GM12878 (cell line): ENCODE measurements around the gene CLEC4E. TPM values are rescaled to one million over a fixed set of nuclear protein-coding genes. Genes with fewer than 3 reads are reported as not detected.

ENCODE experiments used
- ATAC-seq: fragments of 200-7000 bp; cut with Tn5 transposase; 3 replicates; pipeline ENCODE4 v1.9.1; 2020; ENCODE audit warnings: mild to moderate bottlenecking, moderate library complexity
- BruUV-seq: library from RNA; stranded (reverse); fragments of 400-500 nt; replicated peaks from 2 replicates; lab custom pipeline; 2021; lab: Mats Ljungman, UMichigan
- CTCF ChIA-PET: fragments of 300-600 bp; sonication (Branson Sonifier 250); formaldehyde crosslinking; extraction: SDS; loops from one replicate; lab custom pipeline; 2021; ENCODE audit warnings: inconsistent platforms; lab: Yijun Ruan, JAX
- POLR2A ChIA-PET: fragments of 350-600 bp; formaldehyde crosslinking; extraction: SDS; loops from one replicate; lab custom pipeline; 2021; ENCODE audit warnings: inconsistent platforms; lab: Charles Lee
- RAD21 ChIA-PET: fragments of 300-600 bp; sonication (Branson Sonifier 250); formaldehyde crosslinking; loops from one replicate; lab custom pipeline; 2023; ENCODE audit warnings: antibody characterized with exemption; ENCODE audit not compliant: unreplicated experiment; lab: Charles Lee
- SMC1A ChIA-PET: fragments of 300-600 bp; sonication (Branson Sonifier 250); formaldehyde crosslinking; loops from one replicate; lab custom pipeline; 2023; ENCODE audit not compliant: unreplicated experiment, uncharacterized antibody; lab: Charles Lee
- DNase-seq: peaks from one replicate; pipeline ENCODE4 v3.0.0-alpha.2; 2011; ENCODE audit warnings: low read depth, low spot score
- FAIRE-seq: peaks from 3 replicates; lab custom pipeline; 2011; peaks lifted over from hg19 to GRCh38; lab: Jason Lieb, UNC
- H2AFZ ChIP-seq: 2 replicates; pipeline ENCODE4 v1.6.0; 2011; ENCODE audit warnings: low read depth, low read length, control low read depth; ENCODE audit not compliant: control insufficient read depth
- H3K27ac ChIP-seq: 2 replicates; pipeline ENCODE4 v1.5.1; 2011; ENCODE audit warnings: control low read depth; ENCODE audit not compliant: control insufficient read depth, insufficient read depth
- H3K27me3 ChIP-seq, 2 experiments: replicated peaks in 1 of 2; 2 replicates each; pipeline versions ENCODE4 v1.6.0 to v1.6.1; 2011; ENCODE audit warnings: low read length in 1 of 2; ENCODE audit not compliant: control insufficient read depth in 2 of 2, insufficient read depth in 2 of 2
- H3K36me3 ChIP-seq, 2 experiments: 2 replicates each; pipeline ENCODE4 v1.5.1; 2011; ENCODE audit warnings: low read length in 1 of 2; ENCODE audit not compliant: control insufficient read depth in 2 of 2, insufficient read depth in 2 of 2
- H3K4me1 ChIP-seq: 2 replicates; pipeline ENCODE4 v1.6.1; 2011; ENCODE audit warnings: mild to moderate bottlenecking, low read length, moderate library complexity, mixed read lengths; ENCODE audit not compliant: control insufficient read depth, insufficient read depth
- H3K4me2 ChIP-seq: 2 replicates; pipeline ENCODE4 v1.6.0; 2011; ENCODE audit warnings: control low read depth; ENCODE audit not compliant: control insufficient read depth, insufficient read depth
- H3K4me3 ChIP-seq: fragments of 200-600 bp; sonication (generic); 2 replicates; pipeline ENCODE4 v1.5.1; 2016
- H3K79me2 ChIP-seq: 2 replicates; pipeline ENCODE4 v1.6.0; 2011; ENCODE audit warnings: low read length; ENCODE audit not compliant: control insufficient read depth, insufficient read depth
- H3K9ac ChIP-seq: 2 replicates; pipeline ENCODE4 v1.8.0; 2011; ENCODE audit warnings: low read length, control low read depth, mixed read lengths; ENCODE audit not compliant: control insufficient read depth, insufficient read depth
- H3K9me3 ChIP-seq: replicated peaks from 3 replicates; pipeline ENCODE4 v1.5.1; 2011; ENCODE audit warnings: mild to moderate bottlenecking, low read length; ENCODE audit not compliant: control insufficient read depth, insufficient read depth
- H4K20me1 ChIP-seq: 2 replicates; pipeline ENCODE4 v1.6.0; 2011; ENCODE audit not compliant: control insufficient read depth, insufficient read depth
- ATF7 ChIP-seq: fragments of 450-650 bp; IDR thresholded peaks from 2 replicates; pipeline ENCODE4 v1.6.1; 2016; ENCODE audit warnings: low read depth, mild to moderate bottlenecking
- CBX3 ChIP-seq: fragments of 200-600 bp; sonication (generic); IDR thresholded peaks from 2 replicates; pipeline ENCODE4 v1.6.1; 2016; ENCODE audit warnings: low read depth, borderline replicate concordance
- ELK1 ChIP-seq: IDR thresholded peaks from 2 replicates; pipeline ENCODE4 v1.6.1; 2012; ENCODE audit warnings: low read depth, low read length, improper control_type of control experiment
- IRF5 ChIP-seq: fragments of 450-650 bp; IDR thresholded peaks from 2 replicates; pipeline ENCODE4 v1.6.1; 2017; ENCODE audit warnings: borderline replicate concordance
- POLR2AphosphoS2 ChIP-seq: IDR thresholded peaks from 2 replicates; pipeline ENCODE4 v1.6.1; 2011; ENCODE audit warnings: low read depth, mild to moderate bottlenecking, low read length, improper control_type of control experiment, moderate library complexity
- PRDM15 ChIP-seq: fragments of 450-650 bp; formaldehyde crosslinking; IDR thresholded peaks from 2 replicates; pipeline ENCODE4 v1.4.0; 2020; ENCODE audit warnings: mild to moderate bottlenecking, moderate library complexity
- SMC3 ChIP-seq: IDR thresholded peaks from 2 replicates; pipeline ENCODE4 v1.6.1; 2011; ENCODE audit warnings: low read length, improper control_type of control experiment, borderline replicate concordance
- in situ Hi-C: fragments of 300-500 bp; cut with MboI; formaldehyde crosslinking; loops from 9 replicates; pipeline ENCODE4 v1.14.3; 2018; ENCODE audit warnings: mixed read lengths
- intact Hi-C: fragments of 100-400 bp; cut with micrococcal nuclease; formaldehyde crosslinking; loops from one replicate; pipeline ENCODE4 v1.14.2; 2022; ENCODE audit not compliant: unreplicated experiment
- polyA plus RNA-seq, 11 experiments: library from polyadenylated mRNA; depleted of rRNA in 4 of 11; unstranded in 6 of 11; stranded (reverse) in 5 of 11; fragments of >200 nt; fragmentation: Nextera tagmentation in 4 of 11; fragmentation: Illumina TruSeq in 1 of 11; extraction: Ambion mirVana in 4 of 11; extraction: Trizol in 1 of 11; gene quantifications; 1 replicate in 1 of 11; 2 replicates in 10 of 11; pipeline versions ENCODE4 v1.2.1 to v1.2.3, GENCODE V29; 2011 to 2016; ENCODE audit warnings: inconsistent platforms in 2 of 11, missing spikeins in 2 of 11, low read depth in 1 of 11
- total RNA-seq, 4 experiments: library from RNA; depleted of rRNA in 3 of 4; stranded (reverse); fragments of >200 nt in 3 of 4; fragmentation: Illumina TruSeq in 1 of 4; extraction: Trizol in 1 of 4; gene quantifications; 2 replicates each; pipeline versions ENCODE4 v1.2.1 to v1.2.3, GENCODE V29; 2013 to 2021
- TF ChIP-seq, protein P1 (sequence below): fragments of 450-650 bp; IDR thresholded peaks from 2 replicates; pipeline ENCODE4 v1.6.1; 2016; ENCODE audit warnings: mild to moderate bottlenecking, moderate library complexity, borderline replicate concordance
- TF ChIP-seq, protein P2 (sequence below): IDR thresholded peaks from 2 replicates; pipeline ENCODE4 v1.6.1; 2011; ENCODE audit warnings: mild to moderate bottlenecking, low read depth, low read length, moderate library complexity; ENCODE audit not compliant: insufficient replicate concordance

The CLEC4E gene
- total and polyA plus RNA-seq, 10 of the 15 experiments (the other 5 are each of a cell fraction or from before 2014, with no cell fraction given): not detected

GRCh38 chr12:8572507-8572906 is 31.8 kb upstream of the CLEC4E start (continued):
- TF ChIP-seq SMC3: no peak

- Histone ChIP-seq H3K36me3 (no peaks in the 10 kb centered on the region), H3K9me3 (peaks cover 4% of the 10 kb centered on the region; the same call in 2 of the 3 replicates), H3K4me2 (no peak overlapping the region), H3K4me3 (no peak overlapping the region), H3K27ac (no peak overlapping the region), H4K20me1 (no peaks in the 10 kb centered on the region), H2AFZ (no peak overlapping the region), H3K9ac (no peak overlapping the region), H3K79me2 (no peaks in the 10 kb centered on the region), H3K4me1 (no peaks in the 10 kb centered on the region), H3K27me3 (no peaks in the 10 kb centered on the region)
- ChIA-PET RAD21 (no interaction called here), SMC1A (no interaction called here), CTCF (no interaction called here), POLR2A (no interaction called here)
- DNase-seq (no peak), FAIRE-seq (no peak), ATAC-seq (no peak)
- intact Hi-C loops (no loop called here), in situ Hi-C loops (no loop called here)
- no TSS peak for BruUV-seq
- no peak for TF ChIP-seq ELK1
- TF ChIP-seq, protein P1, sequence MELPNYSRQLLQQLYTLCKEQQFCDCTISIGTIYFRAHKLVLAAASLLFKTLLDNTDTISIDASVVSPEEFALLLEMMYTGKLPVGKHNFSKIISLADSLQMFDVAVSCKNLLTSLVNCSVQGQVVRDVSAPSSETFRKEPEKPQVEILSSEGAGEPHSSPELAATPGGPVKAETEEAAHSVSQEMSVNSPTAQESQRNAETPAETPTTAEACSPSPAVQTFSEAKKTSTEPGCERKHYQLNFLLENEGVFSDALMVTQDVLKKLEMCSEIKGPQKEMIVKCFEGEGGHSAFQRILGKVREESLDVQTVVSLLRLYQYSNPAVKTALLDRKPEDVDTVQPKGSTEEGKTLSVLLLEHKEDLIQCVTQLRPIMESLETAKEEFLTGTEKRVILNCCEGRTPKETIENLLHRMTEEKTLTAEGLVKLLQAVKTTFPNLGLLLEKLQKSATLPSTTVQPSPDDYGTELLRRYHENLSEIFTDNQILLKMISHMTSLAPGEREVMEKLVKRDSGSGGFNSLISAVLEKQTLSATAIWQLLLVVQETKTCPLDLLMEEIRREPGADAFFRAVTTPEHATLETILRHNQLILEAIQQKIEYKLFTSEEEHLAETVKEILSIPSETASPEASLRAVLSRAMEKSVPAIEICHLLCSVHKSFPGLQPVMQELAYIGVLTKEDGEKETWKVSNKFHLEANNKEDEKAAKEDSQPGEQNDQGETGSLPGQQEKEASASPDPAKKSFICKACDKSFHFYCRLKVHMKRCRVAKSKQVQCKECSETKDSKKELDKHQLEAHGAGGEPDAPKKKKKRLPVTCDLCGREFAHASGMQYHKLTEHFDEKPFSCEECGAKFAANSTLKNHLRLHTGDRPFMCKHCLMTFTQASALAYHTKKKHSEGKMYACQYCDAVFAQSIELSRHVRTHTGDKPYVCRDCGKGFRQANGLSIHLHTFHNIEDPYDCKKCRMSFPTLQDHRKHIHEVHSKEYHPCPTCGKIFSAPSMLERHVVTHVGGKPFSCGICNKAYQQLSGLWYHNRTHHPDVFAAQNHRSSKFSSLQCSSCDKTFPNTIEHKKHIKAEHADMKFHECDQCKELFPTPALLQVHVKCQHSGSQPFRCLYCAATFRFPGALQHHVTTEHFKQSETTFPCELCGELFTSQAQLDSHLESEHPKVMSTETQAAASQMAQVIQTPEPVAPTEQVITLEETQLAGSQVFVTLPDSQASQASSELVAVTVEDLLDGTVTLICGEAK: no peak
- TF ChIP-seq POLR2AphosphoS2: no peak
- no peak for TF ChIP-seq CBX3
- no peak for TF ChIP-seq ATF7
- TF ChIP-seq, protein P2, sequence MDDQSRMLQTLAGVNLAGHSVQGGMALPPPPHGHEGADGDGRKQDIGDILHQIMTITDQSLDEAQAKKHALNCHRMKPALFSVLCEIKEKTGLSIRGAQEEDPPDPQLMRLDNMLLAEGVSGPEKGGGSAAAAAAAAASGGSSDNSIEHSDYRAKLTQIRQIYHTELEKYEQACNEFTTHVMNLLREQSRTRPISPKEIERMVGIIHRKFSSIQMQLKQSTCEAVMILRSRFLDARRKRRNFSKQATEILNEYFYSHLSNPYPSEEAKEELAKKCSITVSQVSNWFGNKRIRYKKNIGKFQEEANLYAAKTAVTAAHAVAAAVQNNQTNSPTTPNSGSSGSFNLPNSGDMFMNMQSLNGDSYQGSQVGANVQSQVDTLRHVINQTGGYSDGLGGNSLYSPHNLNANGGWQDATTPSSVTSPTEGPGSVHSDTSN: no peak
- TF ChIP-seq IRF5: no peak
- TF ChIP-seq PRDM15 (CRISPR knock-in tag): no peak
Measured at GRCh38 chr12:8566525-8566924, 25.8 kb upstream of the CLEC4E start.
